KBM-7 (cell line): ENCODE measurements around the gene RAP1GAP2.
"Not testable (repeated sequence)": the region's sequence is repeated elsewhere in the genome, so short reads cannot be mapped to it uniquely, and the experiment has no call there.

Experiments
- DNase-seq: peaks from one replicate; pipeline ENCODE4 v3.0.0-alpha.2; 2015
- in situ Hi-C: fragments of 300-500 bp; cut with MboI; formaldehyde crosslinking; loops from 2 replicates; pipeline ENCODE4 v1.14.3; 2020; ENCODE audit warnings: low sequenced_read_pairs, low pct_unique_long_range_greater_than_20kb, mixed read lengths

Gene RAP1GAP2

DNA sequence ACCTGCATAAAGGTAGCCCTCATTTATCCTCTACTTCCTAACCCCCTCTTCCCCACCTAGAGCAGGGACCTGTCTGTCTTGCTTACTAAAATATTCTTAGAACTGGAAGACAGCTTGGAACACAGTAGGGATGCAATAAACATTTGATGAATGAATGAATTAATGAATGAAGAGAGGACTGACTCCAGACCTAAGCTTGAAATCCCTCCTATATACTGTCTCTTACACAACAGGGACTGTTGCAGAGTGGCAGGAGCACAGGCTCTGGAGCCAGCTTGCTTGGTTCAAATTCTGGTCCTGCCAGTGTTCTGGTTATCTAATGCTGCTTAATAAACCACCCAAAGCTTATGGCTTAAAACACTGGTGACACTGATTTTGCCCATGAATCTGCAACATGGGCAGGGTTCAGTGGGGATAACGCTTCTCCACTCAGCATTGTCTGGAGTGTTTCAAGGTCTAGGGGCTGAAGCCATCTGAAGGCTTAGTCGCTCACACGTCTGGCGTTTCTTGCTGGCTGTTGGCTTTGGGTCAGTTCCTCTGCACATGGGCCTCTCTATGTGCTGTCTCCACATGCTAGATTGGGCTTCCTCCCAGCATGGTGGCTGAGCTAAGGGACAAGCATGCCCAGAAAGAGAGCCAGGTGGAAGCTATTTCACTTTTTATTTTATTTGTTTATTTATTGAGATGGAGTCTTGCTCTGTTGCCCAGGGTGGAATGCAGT, 12.8 kb upstream of the RAP1GAP2 start:
- DNase-seq: no peak
- in situ Hi-C loops: no loop called here

DNA sequence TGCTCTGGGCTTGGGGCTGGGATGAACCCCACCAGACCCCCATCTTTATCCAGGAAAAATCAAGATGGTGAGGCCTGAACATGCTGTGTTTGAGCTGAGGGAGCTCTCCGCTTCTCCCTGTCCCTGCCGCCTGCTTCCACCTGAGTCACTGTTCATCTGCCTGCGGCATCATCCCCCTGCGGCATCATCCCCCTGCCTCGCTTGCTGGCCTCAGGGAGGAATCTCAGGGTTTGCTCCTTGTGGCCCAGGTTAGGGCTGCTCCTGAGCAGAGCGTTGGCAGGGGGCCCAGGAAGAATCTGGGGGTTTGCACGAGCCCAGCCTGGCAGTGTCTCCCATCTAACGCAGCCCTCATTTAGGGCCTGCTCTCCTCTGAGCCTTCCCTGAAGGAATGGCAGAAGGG, 11.4 kb upstream of the RAP1GAP2 start:
- in situ Hi-C loops: no loop called here
- DNase-seq: no peak

- in situ Hi-C loops, DNase-seq: not testable (repeated sequence)
Measured at GRCh38 chr17:2785376-2785775, 10.9 kb upstream of the RAP1GAP2 start.

DNA sequence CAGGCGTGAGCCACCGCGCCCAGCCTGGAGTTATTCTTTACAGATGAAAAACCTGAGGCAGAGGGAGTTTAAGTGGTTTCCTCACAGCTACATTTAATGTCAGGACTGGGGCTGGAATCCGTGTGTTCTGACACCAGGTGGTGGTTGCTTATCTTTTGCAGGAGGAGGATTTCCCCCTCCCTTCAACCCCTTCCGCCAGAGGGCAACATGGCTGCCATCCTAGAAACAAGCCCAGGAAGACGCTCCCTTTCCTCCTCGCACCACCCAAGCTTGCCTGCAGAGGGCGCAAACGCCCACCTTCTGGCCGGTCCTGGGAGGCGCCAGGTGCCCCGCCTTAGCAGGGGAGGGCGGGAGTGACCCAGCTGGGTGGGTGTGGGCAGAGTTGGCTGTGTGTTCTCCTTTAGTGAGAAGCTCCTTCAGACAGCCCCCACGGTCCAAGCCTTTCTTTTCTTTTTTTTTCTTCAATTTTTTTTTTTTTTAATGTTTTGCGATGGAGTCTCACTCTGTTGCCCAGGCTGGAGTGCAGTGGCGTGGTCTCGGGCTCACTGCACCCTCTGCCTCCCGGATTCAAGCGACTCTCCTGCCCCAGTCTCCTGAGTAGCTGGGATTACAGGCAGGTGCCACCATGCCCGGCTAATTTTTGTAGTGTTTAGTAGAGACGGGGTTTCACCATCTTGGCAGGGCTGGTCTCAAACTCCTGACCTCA, 9.9 kb upstream of the RAP1GAP2 start:
- peak; percentile 100 for DNase-seq
- in situ Hi-C loops: no loop called here

DNA sequence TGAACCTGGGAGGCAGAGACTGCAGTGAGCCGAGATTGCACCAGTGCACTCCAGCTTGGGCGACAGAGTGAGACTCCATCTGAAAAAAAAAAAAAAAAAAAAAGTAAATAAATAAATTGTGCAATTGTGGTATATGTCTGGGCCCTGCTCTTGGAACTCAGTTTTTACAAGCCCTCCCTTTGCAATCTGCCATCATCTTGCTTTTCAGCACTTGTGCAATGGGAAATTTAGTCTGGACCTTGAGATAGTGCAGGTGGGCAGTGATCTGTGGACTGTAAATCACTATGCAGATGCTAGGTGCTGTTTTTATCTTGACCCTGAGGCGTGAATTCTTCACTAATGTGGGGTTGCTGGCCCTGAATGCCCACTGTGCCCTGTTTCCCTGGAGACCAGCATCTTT, 6.5 kb upstream of the RAP1GAP2 start:
- DNase-seq: peak; percentile 70
- in situ Hi-C loops: no loop called here

DNA sequence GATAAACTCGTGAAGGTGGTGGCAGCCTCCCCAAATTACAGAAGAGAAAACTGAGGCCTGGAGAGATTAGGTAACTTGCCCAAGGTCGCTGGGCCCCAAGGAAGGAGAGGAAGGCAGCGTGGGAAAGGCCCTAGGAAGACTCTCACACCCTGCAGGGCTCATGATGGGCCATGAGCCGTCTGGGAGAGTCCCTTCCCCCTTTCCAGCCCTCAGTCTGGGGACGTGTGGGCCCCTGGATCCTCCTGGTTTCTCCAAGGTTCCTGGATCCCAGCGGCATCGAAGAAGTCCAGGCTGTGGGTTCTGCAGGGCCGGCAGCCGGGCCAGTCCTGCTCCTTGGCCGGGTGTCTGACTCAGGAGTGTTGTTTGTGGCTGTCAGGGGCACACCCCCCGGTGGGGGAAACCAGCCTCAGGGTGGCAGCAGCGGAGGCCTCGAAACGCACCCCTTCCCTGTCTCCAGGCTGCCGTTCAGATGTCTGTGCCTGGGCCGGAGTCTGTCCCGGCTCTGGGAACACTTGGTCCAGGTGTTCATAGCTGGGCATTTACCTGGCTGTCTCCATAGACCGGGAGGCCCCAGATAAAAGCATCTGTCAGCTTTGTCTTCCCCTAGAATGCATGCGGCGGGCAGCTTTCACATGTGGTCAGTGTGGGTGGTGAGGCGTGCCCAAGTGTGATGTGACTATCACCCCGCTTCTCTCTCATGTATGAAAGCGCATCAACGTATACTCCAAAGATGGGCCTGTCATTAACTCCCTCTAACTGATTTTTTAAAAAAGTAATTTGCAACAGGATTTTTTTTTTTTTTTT, 3.7 kb upstream of the RAP1GAP2 start:
- no peak for DNase-seq
- in situ Hi-C loops: no loop called here

GRCh38 chr17:2794111-2794803, 2.0 kb upstream of the RAP1GAP2 start:
- peak; percentile 38 for DNase-seq
- in situ Hi-C loops: no loop called here

DNA sequence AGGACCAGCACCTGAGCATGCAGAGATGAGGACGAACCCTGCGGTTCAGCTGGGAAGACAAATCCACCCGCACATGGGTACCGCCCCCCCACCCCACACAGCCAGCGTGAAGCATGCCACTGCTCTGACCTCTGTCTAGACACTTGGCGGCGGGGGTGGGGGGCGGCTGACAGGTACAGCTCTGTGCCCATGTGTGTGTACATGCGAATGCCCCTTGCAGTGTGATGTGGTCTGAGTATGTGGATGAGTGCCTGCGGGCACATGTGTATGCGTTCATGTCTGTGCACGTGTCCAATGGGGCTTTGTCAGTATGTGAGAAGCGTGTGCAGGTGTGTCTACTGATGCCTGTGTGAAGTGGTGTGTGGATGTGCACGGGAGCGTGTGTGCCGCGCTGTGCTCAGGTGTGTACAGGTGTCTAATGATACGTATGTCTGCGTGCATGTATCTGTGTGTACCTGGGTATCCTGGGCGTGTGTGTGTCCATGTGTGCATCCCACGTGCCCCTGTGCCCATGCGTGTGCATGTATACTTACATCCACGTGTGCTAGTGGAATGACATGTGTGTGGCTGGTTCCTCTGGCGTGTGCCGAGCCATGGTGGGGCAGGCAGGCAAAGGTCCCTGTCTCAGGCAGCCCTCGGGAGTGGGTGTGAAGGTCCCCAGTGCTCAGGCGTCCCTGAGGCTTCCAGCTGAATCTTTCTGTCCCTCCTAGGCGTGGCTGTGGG, 636 bp upstream of the RAP1GAP2 start:
- in situ Hi-C loops: no loop called here
- peak; percentile 20 for DNase-seq

GRCh38 chr17:2797226-2797625, 988 bp downstream of the RAP1GAP2 start:
- peak; percentile 29 for DNase-seq
- in situ Hi-C loops: no loop called here

- DNase-seq: no peak
- in situ Hi-C loops: no loop called here
Measured at GRCh38 chr17:2797637-2798036, 1.4 kb downstream of the RAP1GAP2 start.

GRCh38 chr17:2798188-2798587, 1.9 kb downstream of the RAP1GAP2 start:
- no peak for DNase-seq
- in situ Hi-C loops: no loop called here

DNA sequence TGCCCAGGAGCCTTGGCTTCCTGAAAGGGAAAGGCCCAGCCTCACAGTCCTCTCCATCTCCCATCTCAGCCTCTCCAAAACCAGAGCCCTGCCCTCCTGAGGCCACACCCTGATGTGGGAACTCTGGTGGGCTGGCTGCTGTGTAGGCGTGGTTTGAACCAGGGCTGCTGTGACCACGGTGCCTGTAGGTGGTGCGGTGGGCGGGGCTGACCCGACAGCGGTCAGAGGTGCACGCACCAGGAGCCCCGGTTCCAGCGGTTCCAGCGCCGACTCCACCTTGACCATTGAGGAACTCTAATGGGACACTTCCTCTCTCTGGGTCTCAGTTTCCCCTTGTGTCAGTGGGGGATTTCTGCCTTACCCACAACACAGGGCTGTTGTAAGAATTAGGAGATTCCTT, 2.4 kb downstream of the RAP1GAP2 start:
- in situ Hi-C loops: no loop called here

DNA sequence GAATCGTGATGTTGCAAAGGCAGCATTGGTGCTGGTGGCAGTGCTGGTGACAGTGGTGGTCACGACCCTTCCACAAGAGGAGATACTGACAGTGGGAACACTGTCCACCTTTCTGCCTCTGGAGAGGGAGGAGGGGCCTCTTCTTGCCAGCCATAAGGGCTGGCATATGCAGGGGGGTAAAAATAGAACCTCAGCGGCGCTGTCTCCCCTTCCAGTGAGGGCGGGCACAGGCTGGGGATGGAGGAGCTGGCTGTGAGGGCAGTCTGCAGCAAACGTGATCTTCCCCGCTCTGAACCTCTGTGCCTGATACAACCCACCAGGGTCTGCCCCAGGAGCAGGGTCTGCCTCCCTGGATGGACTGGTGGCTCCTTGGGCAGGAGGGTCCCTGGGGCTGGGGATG, 3.4 kb downstream of the RAP1GAP2 start:
- in situ Hi-C loops: no loop called here
- no peak for DNase-seq

More for the DNA sequence above, 2.4 kb downstream of the RAP1GAP2 start:
- no peak for DNase-seq

- in situ Hi-C loops: no loop called here
Measured at GRCh38 chr17:2800367-2800766, 4.1 kb downstream of the RAP1GAP2 start.

GRCh38 chr17:2801841-2802240, 5.6 kb downstream of the RAP1GAP2 start:
- DNase-seq: no peak
- in situ Hi-C loops: no loop called here

More at GRCh38 chr17:2800367-2800766, 4.1 kb downstream of the RAP1GAP2 start:
- DNase-seq: no peak

GRCh38 chr17:2802574-2802973, 6.3 kb downstream of the RAP1GAP2 start:
- DNase-seq: no peak
- in situ Hi-C loops: no loop called here

- in situ Hi-C loops: no loop called here
- no peak for DNase-seq
Measured at GRCh38 chr17:2803386-2803785, 7.1 kb downstream of the RAP1GAP2 start.

- in situ Hi-C loops: no loop called here
- no peak for DNase-seq
Measured at GRCh38 chr17:2803971-2804370, 7.7 kb downstream of the RAP1GAP2 start.

DNA sequence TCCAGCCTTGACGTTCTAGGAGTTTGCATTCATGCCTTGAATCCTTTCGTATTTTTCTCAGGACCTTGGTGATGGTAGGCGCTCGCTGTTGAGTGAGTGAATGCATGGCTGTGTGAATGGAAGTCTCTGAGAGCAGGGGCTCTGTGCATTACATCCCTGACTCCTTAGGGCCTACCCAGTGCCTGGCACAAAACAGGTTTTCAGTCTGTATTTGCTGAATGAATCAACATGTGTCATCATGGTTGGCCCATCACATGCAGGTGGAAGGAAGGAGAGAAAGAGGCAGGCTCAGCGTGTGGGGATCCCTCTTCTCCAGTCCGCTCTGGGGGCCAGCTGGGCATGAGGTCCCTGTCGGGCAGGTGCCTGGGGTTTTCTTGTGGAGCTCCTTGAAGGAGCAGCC, 8.7 kb downstream of the RAP1GAP2 start:
- no peak for DNase-seq
- in situ Hi-C loops: no loop called here
